K562 (cell line): Measurements from ENCODE around the gene TRIM4. TPM values are rescaled to one million over a fixed set of nuclear protein-coding genes. Genes with fewer than 3 reads are reported as not detected.
A peak's percentile ranks its signal among the peaks of the same experiment; 100 is the strongest.

Experiments used
- BRF1 ChIP-seq: IDR thresholded peaks from 3 replicates; pipeline ENCODE4 v1.6.1; 2011; ENCODE audit warnings: borderline replicate concordance, mild to moderate bottlenecking; ENCODE audit not compliant: insufficient read length; ENCODE audit errors: extremely low read depth
- C11orf30 ChIP-seq: fragments of 450-650 bp; IDR thresholded peaks from 2 replicates; pipeline ENCODE4 v1.6.1; 2016; ENCODE audit warnings: low read depth, mild to moderate bottlenecking
- CBX5 ChIP-seq: IDR thresholded peaks from 2 replicates; pipeline ENCODE4 v1.6.1; 2014; ENCODE audit warnings: low read depth, borderline replicate concordance
- CREBBP ChIP-seq: IDR thresholded peaks from one replicate; pipeline ENCODE4 v1.6.1; 2012; ENCODE audit warnings: low read depth, mild to moderate bottlenecking, control low read depth, inconsistent platforms, low read length
- DMBX1 ChIP-seq: fragments of 250-450 bp; sonication (Bioruptor Pico); IDR thresholded peaks from 2 replicates; pipeline ENCODE4 v1.8.0; 2022; ENCODE audit warnings: inconsistent platforms, mild to moderate bottlenecking, moderate library complexity, borderline replicate concordance
- EWSR1 ChIP-seq: fragments of 450-650 bp; IDR thresholded peaks from 2 replicates; pipeline ENCODE4 v1.6.1; 2018; ENCODE audit warnings: borderline replicate concordance, mild to moderate bottlenecking, low read depth, moderate library complexity; ENCODE audit not compliant: partially characterized antibody
- HCFC1 ChIP-seq: IDR thresholded peaks from 2 replicates; pipeline ENCODE4 v1.6.1; 2012; ENCODE audit warnings: low read depth, low read length, improper control_type of control experiment
- HEY1 ChIP-seq: fragments of 250-450 bp; sonication (Bioruptor Pico); IDR thresholded peaks from 2 replicates; pipeline ENCODE4 v1.5.0; 2020; ENCODE audit warnings: mild to moderate bottlenecking, moderate library complexity, borderline replicate concordance
- HMGXB4 ChIP-seq: sonication (generic); formaldehyde crosslinking; IDR thresholded peaks from 2 replicates; pipeline ENCODE4 v1.8.1; 2023; ENCODE audit warnings: mild to moderate bottlenecking, missing genetic modification reagents
- KAT8 ChIP-seq: fragments of 450-650 bp; IDR thresholded peaks from 2 replicates; pipeline ENCODE4 v1.6.1; 2016; ENCODE audit warnings: low read depth, mild to moderate bottlenecking
- L3MBTL2 ChIP-seq: fragments of 450-650 bp; IDR thresholded peaks from 2 replicates; pipeline ENCODE4 v1.6.1; 2016; ENCODE audit warnings: mild to moderate bottlenecking, moderate library complexity
- NELFE ChIP-seq: IDR thresholded peaks from 2 replicates; pipeline ENCODE4 v1.6.1; 2011; ENCODE audit warnings: mild to moderate bottlenecking; ENCODE audit not compliant: insufficient read depth, insufficient read length
- POLR3A ChIP-seq: IDR thresholded peaks from 2 replicates; pipeline ENCODE4 v1.6.1; 2011; ENCODE audit warnings: borderline replicate concordance, mild to moderate bottlenecking, moderate library complexity; ENCODE audit not compliant: insufficient read length, insufficient read depth; ENCODE audit errors: extremely low read depth
- SMC3 ChIP-seq: conservative IDR thresholded peaks from 2 replicates; pipeline ENCODE4 v1.6.1; 2011; ENCODE audit warnings: low read depth, low read length, improper control_type of control experiment; ENCODE audit not compliant: insufficient read depth
- SP1 ChIP-seq: sonication (generic); formaldehyde crosslinking; IDR thresholded peaks from 2 replicates; pipeline ENCODE4 v1.8.1; 2022; ENCODE audit warnings: mild to moderate bottlenecking, missing genetic modification reagents
- STAT5B ChIP-seq: fragments of 250-450 bp; sonication (Bioruptor Pico); IDR thresholded peaks from 2 replicates; pipeline ENCODE4 v1.8.0; 2021; ENCODE audit warnings: mild to moderate bottlenecking, inconsistent platforms
- ZBTB11 ChIP-seq, 3 experiments: fragments of 200-800 bp in 1 of 3; fragments of 250-450 bp in 1 of 3; fragments of 450-650 bp in 1 of 3; sonication (Bioruptor Pico) in 1 of 3; sonication (Bioruptor generic) in 1 of 3; formaldehyde crosslinking in 1 of 3; IDR thresholded peaks; 2 replicates each; pipeline versions ENCODE4 v1.6.1 to v1.8.0; 2016 to 2022; ENCODE audit warnings: mild to moderate bottlenecking in 2 of 3, missing genetic modification characterization in 2 of 3, missing compliant biosample characterization in 1 of 3, moderate library complexity in 1 of 3
- ZBTB49 ChIP-seq: sonication (generic); formaldehyde crosslinking; IDR thresholded peaks from 2 replicates; pipeline ENCODE4 v1.8.0; 2022; ENCODE audit warnings: missing genetic modification reagents, mild to moderate bottlenecking, borderline replicate concordance
- ZNF311 ChIP-seq: fragments of 250-450 bp; sonication (Bioruptor Pico); IDR thresholded peaks from 2 replicates; pipeline ENCODE4 v1.4.0; 2020; ENCODE audit warnings: mild to moderate bottlenecking, moderate library complexity
- polyA plus RNA-seq, 8 experiments: library from polyadenylated mRNA; depleted of rRNA in 4 of 8; stranded (reverse) in 5 of 8; unstranded in 3 of 8; fragments of >200 nt; fragmentation: Nextera tagmentation in 2 of 8; fragmentation: Illumina TruSeq in 1 of 8; extraction: Ambion mirVana in 2 of 8; extraction: Trizol in 1 of 8; gene quantifications; 2 replicates each; pipeline versions ENCODE4 v1.2.1 to v1.2.3, GENCODE V29; 2011 to 2014; ENCODE audit warnings: inconsistent platforms in 1 of 8, missing spikeins in 1 of 8
- total RNA-seq, 7 experiments: library from RNA; depleted of rRNA in 6 of 7; stranded (reverse); fragments of >200 nt in 6 of 7; fragmentation: Illumina TruSeq in 2 of 7; extraction: Trizol in 2 of 7; gene quantifications; 2 replicates each; pipeline versions ENCODE4 v1.2.1 to v1.2.3, GENCODE V29; 2011 to 2021; ENCODE audit warnings: low replicate concordance in 1 of 7

Gene TRIM4
- total and polyA plus RNA-seq, 9 of the 15 experiments (the other 6 are each of a cell fraction or from before 2014, with no cell fraction given) = 6.2 to 28.3 (median 22.4) TPM

- TF ChIP-seq HMGXB4 (CRISPR knock-in tag) (peak; percentile 92), NELFE (no peak), L3MBTL2 (peak; percentile 73), CBX5 (no peak), ZNF311 (CRISPR knock-in tag) (no peak), KAT8 (no peak), HEY1 (no peak), SP1 (CRISPR knock-in tag) (peak; percentile 78), CREBBP (no peak), STAT5B (CRISPR knock-in tag) (no peak), DMBX1 (0 out of 2 replicates have a peak, but pooled peaks have one; percentile 67), EWSR1 (no peak), HCFC1 (peak; percentile 74), SMC3 (0 out of 2 replicates have a peak, but pooled peaks have one; percentile 20), POLR3A (no peak), ZBTB49 (CRISPR knock-in tag) (peak; percentile 85; the same call in 1 of the 2 replicates), C11orf30 (peak; percentile 87), ZBTB11 (CRISPR knock-in tag; IDR thresholded peaks at IDR 0.05) (peak in 2 of 3 experiments; percentile 75 to 96; a peak in 5 of 6 replicates), BRF1 (no peak)
Observed at GRCh38 chr7:99918959-99919813, at the start of gene TRIM4 (continued).
